Ishikawa (cell line): ENCODE measurements around the gene AFP.

ENCODE experiments used
- CREB1 ChIP-seq: IDR thresholded peaks from 2 replicates; pipeline ENCODE4 v1.6.1; 2012; ENCODE audit warnings: low read depth
- EP300 ChIP-seq: IDR thresholded peaks from 2 replicates; pipeline ENCODE4 v1.6.1; 2012; ENCODE audit warnings: borderline replicate concordance
- FOXM1 ChIP-seq: IDR thresholded peaks from 2 replicates; pipeline ENCODE4 v1.6.1; 2012; ENCODE audit warnings: low read depth, borderline replicate concordance
- RAD21 ChIP-seq: IDR thresholded peaks from 2 replicates; pipeline ENCODE4 v1.6.1; 2012; ENCODE audit warnings: low read depth
- TAF1 ChIP-seq: IDR thresholded peaks from 2 replicates; pipeline ENCODE4 v1.6.1; 2012; ENCODE audit warnings: low read depth, mild to moderate bottlenecking
- YY1 ChIP-seq: IDR thresholded peaks from 2 replicates; pipeline ENCODE4 v1.6.1; 2012; ENCODE audit warnings: low read depth
- TF ChIP-seq, protein P1 (sequence below): IDR thresholded peaks from 2 replicates; pipeline ENCODE4 v1.6.1; 2012

DNA sequence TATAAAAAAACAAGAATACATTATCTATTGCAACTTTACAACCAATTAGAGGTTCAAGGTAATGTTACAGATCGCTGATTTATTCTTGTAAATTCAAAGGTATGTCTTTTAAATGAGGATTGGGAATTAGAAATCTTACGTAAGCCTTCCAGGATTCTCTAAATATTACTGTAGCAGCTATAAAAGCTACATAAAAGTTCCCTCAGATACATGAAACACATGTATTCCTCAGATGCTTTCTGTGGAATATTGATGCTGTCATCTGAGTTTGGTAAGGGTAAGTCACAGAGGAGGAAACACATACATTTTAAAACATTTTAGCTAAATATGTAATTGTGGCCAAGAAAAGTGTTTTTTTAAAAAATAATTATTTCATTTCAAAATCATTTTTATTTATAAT lies 3.4 kb downstream of the AFP start:
- no peak for TF ChIP-seq EP300
- TF ChIP-seq FOXM1: no peak
- TF ChIP-seq CREB1: no peak
- TF ChIP-seq TAF1: no peak
- TF ChIP-seq, protein P1, sequence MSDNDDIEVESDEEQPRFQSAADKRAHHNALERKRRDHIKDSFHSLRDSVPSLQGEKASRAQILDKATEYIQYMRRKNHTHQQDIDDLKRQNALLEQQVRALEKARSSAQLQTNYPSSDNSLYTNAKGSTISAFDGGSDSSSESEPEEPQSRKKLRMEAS: no peak
- no peak for TF ChIP-seq YY1
- no peak for TF ChIP-seq RAD21
